Mesenchymal stem cell (in vitro differentiated cells and primary cell): ENCODE measurements around the gene AFAP1.

ENCODE experiments used
- DNase-seq: peaks from one replicate; pipeline ENCODE4 v3.0.0-alpha.2; 2013
- H2AFZ ChIP-seq: one replicate; pipeline ENCODE4 v1.6.1; 2013; ENCODE audit warnings: low read depth, mild to moderate bottlenecking, control low read depth, inconsistent platforms, low read length, moderate library complexity
- H2AK5ac ChIP-seq: 2 replicates; pipeline ENCODE4 v1.6.1; 2013; ENCODE audit warnings: low read length, moderate library complexity, mild to moderate bottlenecking, inconsistent platforms; ENCODE audit not compliant: severe bottlenecking
- H2BK120ac ChIP-seq: one replicate; pipeline ENCODE4 v1.6.1; 2013; ENCODE audit warnings: low read depth, mild to moderate bottlenecking, inconsistent platforms, low read length, moderate library complexity
- H2BK12ac ChIP-seq, 2 experiments: one replicate each; pipeline ENCODE4 v1.6.1; 2013; ENCODE audit warnings: inconsistent platforms in 2 of 2, low read length in 2 of 2, mild to moderate bottlenecking in 2 of 2, moderate library complexity in 2 of 2, control low read depth in 1 of 2
- H2BK15ac ChIP-seq: one replicate; pipeline ENCODE4 v1.6.1; 2013; ENCODE audit warnings: mild to moderate bottlenecking, low read depth, inconsistent platforms; ENCODE audit not compliant: poor library complexity, severe bottlenecking
- H2BK5ac ChIP-seq: 2 replicates; pipeline ENCODE4 v1.6.1; 2013; ENCODE audit warnings: low read depth, mild to moderate bottlenecking, low read length, control low read depth, inconsistent platforms; ENCODE audit not compliant: poor library complexity, severe bottlenecking
- H3K14ac ChIP-seq, 2 experiments: one replicate each; pipeline ENCODE4 v1.6.1; 2013; ENCODE audit warnings: inconsistent platforms in 2 of 2, low read length in 2 of 2, control low read depth in 1 of 2, mild to moderate bottlenecking in 1 of 2, moderate library complexity in 1 of 2
- H3K18ac ChIP-seq, 2 experiments: one replicate each; pipeline ENCODE4 v1.6.1; 2013; ENCODE audit warnings: inconsistent platforms in 2 of 2, low read length in 2 of 2, control low read depth in 1 of 2, low read depth in 1 of 2, mild to moderate bottlenecking in 1 of 2
- H3K23ac ChIP-seq, 2 experiments: one replicate each; pipeline ENCODE4 v1.6.1; 2013; ENCODE audit warnings: inconsistent platforms in 2 of 2, low read length in 2 of 2, mild to moderate bottlenecking in 2 of 2, moderate library complexity in 2 of 2, control low read depth in 1 of 2
- H3K27ac ChIP-seq: 2 replicates; pipeline ENCODE4 v1.5.1; 2013; ENCODE audit warnings: mild to moderate bottlenecking, moderate library complexity, low read length, control low read depth, inconsistent platforms; ENCODE audit not compliant: poor library complexity, severe bottlenecking
- H3K27me3 ChIP-seq, 2 experiments: 2 replicates each; pipeline versions ENCODE4 v1.6.1 to v1.7.0; 2013; ENCODE audit warnings: low read length in 2 of 2, mild to moderate bottlenecking in 2 of 2, moderate library complexity in 2 of 2, control low read depth in 1 of 2, inconsistent platforms in 1 of 2; ENCODE audit not compliant: control insufficient read depth in 1 of 2, insufficient read depth in 1 of 2
- H3K36me3 ChIP-seq, 2 experiments: 2 replicates each; pipeline versions ENCODE4 v1.6.1 to v1.7.0; 2013; ENCODE audit warnings: low read length in 2 of 2, control low read depth in 1 of 2, inconsistent platforms in 1 of 2, low read depth in 1 of 2, mild to moderate bottlenecking in 1 of 2; ENCODE audit not compliant: insufficient read depth in 2 of 2, control insufficient read depth in 1 of 2
- H3K4ac ChIP-seq, 2 experiments: one replicate each; pipeline ENCODE4 v1.6.1; 2013; ENCODE audit warnings: inconsistent platforms in 2 of 2, low read length in 2 of 2, mild to moderate bottlenecking in 2 of 2, moderate library complexity in 2 of 2, control low read depth in 1 of 2, low read depth in 1 of 2
- H3K4me1 ChIP-seq: 2 replicates; pipeline ENCODE4 v1.6.1; 2013; ENCODE audit warnings: low read depth, low read length, control low read depth; ENCODE audit not compliant: control insufficient read depth, insufficient read depth
- H3K4me2 ChIP-seq: 2 replicates; pipeline ENCODE4 v1.6.1; 2013; ENCODE audit warnings: low read length, mild to moderate bottlenecking, inconsistent platforms; ENCODE audit not compliant: poor library complexity, severe bottlenecking
- H3K4me3 ChIP-seq, 2 experiments: 2 replicates each; pipeline versions ENCODE4 v1.5.1 to v1.7.0; 2013; ENCODE audit warnings: low read length in 2 of 2, mild to moderate bottlenecking in 2 of 2, control low read depth in 1 of 2, low read depth in 1 of 2; ENCODE audit not compliant: insufficient read depth in 1 of 2
- H3K79me1 ChIP-seq: replicated peaks from 2 replicates; pipeline ENCODE4 v1.6.1; 2013; ENCODE audit warnings: mild to moderate bottlenecking, control low read depth, low read length, inconsistent platforms; ENCODE audit not compliant: poor library complexity, severe bottlenecking
- H3K9ac ChIP-seq: 2 replicates; pipeline ENCODE4 v1.7.0; 2013; ENCODE audit warnings: mild to moderate bottlenecking, low read length, moderate library complexity
- H3K9me3 ChIP-seq: 2 replicates; pipeline ENCODE4 v1.7.0; 2013; ENCODE audit warnings: mild to moderate bottlenecking, low read length; ENCODE audit not compliant: control insufficient read depth
- H4K8ac ChIP-seq: one replicate; pipeline ENCODE4 v1.6.1; 2013; ENCODE audit warnings: inconsistent platforms, mild to moderate bottlenecking, low read length, moderate library complexity
- H4K91ac ChIP-seq: one replicate; pipeline ENCODE4 v1.6.1; 2013; ENCODE audit warnings: mild to moderate bottlenecking, low read length, inconsistent platforms
- WGBS: methylation state at CpG from one replicate; pipeline ENCODE4 v1.1.7; 2013; ENCODE audit warnings: mixed read lengths; 5-methylcytosine and 5-hydroxymethylcytosine counted together

Gene AFAP1

DNA sequence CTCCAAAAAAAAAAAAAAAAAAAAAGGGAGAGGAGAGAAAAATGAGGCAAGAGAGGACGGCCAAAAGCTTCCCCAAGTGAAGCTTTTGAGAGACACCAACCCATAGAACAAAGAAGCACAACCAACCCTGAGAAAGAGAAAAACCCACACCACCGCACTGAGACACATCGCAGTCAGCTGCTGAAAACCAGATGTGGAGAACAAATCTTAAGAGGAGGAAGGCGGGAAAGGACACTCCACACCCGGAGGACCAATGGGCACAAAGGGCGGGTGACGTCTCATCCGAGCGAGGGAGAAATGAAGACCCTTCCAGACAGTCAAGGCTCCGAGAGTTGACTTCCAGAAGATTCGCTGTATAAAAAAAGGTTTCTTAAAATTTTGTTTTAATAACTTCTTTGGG is 112.1 kb downstream of the AFAP1 start:
- Histone ChIP-seq H3K4ac (peak overlapping the region in 1 of 2 experiments; percentile 45), H3K14ac (no peak overlapping the region), H4K91ac (no peak overlapping the region), H2BK5ac (no peak overlapping the region), H3K27me3 (no peaks in the 10 kb centered on the region), H2BK12ac (peak overlapping the region in 1 of 2 experiments; percentile 42), H2AFZ (no peak overlapping the region), H3K4me1 (peaks cover 27% of the 10 kb centered on the region), H4K8ac (no peak overlapping the region), H2BK120ac (no peak overlapping the region), H2AK5ac (no peak overlapping the region), H3K4me2 (no peak overlapping the region), H2BK15ac (no peak overlapping the region), H3K4me3 (peak overlapping the region in 1 of 2 experiments; percentile 61), H3K9ac (peak overlapping the region; percentile 73), H3K18ac (peak overlapping the region in 1 of 2 experiments; percentile 34), H3K9me3 (no peaks in the 10 kb centered on the region), H3K36me3 (peaks cover 21 to 47% of the 10 kb centered on the region in 2 experiments), H3K79me1 (peaks cover 20% of the 10 kb centered on the region), H3K27ac (peak overlapping the region; percentile 94), H3K23ac (no peak overlapping the region)
- 96% methylated on average over 10 of the region's 11 CpGs for WGBS
- DNase-seq: no peak

DNA sequence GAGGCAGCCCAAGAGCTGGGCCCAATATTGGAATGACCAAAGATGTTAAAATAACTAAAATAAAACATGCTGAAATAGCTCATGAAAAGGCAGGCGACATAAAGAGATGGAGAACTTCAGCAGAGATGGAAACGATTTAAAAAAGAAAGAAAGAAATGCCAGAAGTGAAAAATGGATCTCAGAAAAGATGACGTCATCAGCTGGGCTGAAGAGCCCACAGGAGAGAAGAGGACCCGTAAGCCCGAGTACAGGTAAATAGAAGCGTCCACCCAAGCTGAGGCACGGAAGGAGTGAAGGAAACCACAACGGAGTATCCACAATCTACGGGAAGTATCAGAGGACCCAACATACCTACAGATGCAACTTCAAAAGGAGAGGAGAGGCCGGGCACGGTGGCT is 112.8 kb downstream of the AFAP1 start:
- Histone ChIP-seq H3K27me3 (no peaks in the 10 kb centered on the region), H2AFZ (no peak overlapping the region), H2BK120ac (no peak overlapping the region), H3K79me1 (peaks cover 17% of the 10 kb centered on the region), H3K4me1 (peaks cover 27% of the 10 kb centered on the region), H2BK15ac (no peak overlapping the region), H3K18ac (no peak overlapping the region), H3K4me2 (no peak overlapping the region), H3K27ac (no peak overlapping the region), H2BK5ac (no peak overlapping the region), H3K23ac (no peak overlapping the region), H3K36me3 (peaks cover 18 to 40% of the 10 kb centered on the region in 2 experiments), H3K4me3 (no peak overlapping the region), H2BK12ac (no peak overlapping the region), H2AK5ac (peak overlapping the region; percentile 98), H3K9me3 (no peaks in the 10 kb centered on the region), H4K8ac (no peak overlapping the region), H3K14ac (no peak overlapping the region), H3K4ac (no peak overlapping the region), H4K91ac (no peak overlapping the region), H3K9ac (no peak overlapping the region)
- 95% methylated on average over 11 of the region's 11 CpGs for WGBS
- DNase-seq: no peak

DNA sequence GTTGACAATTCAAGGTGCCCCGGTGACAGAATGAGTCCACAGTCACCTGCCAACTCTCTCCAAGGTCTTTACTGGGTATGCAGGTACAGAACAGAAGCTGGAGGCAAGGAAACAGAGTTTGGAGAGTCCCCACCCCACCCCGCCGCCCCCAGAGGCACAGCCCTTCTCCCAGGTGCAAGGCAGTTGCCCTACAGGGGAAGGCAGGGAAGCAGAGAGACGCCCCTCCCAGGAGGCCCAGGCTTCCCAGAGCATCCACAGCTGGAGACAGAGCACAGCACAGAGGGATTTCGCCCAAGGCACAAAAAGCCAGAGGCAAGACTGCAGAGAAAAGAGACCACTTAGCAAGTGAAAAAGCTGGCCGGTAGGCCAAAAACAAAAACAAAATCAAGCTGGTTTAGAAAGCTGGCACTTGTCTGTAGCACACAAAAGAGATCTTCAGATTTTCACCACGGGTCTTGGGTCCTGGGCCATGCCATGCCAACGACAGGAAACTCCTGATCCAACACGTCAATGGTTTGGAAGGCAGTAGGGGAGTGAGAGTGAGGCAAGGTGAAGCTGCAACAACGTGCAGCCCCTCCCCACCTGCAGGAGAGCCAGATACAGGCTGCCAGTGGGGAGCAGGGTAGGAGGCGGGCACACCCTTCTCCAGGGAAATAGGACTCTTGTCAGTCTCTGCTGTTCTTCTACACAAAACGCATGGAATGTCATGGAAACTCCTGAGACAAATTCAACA is 113.3 kb downstream of the AFAP1 start:
- whole genome bisulfite sequencing: 95% methylated on average over 11 of the region's 12 CpGs

DNA sequence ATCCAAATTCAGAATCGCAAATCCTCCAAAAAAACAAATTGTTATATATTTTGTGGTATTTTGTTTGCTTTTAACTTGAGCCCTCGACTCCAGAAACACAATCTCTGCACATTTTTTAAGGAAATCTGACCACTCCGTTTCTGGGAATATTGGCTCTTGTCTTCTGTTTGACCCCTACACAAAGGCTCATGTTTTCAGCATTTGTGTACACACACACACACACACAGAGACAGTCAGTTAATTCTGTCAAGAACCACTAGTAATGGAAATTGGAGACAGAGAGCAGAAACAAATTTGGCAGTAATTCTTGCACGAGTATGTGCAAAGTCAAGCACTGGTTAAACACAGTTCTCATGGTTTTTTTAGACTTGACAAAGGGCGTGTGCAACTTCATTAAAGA is 115.4 kb downstream of the AFAP1 start:
- Histone ChIP-seq H3K23ac (no peak overlapping the region), H3K27ac (peak overlapping the region; percentile 96), H2AK5ac (no peak overlapping the region), H3K18ac (no peak overlapping the region), H3K14ac (no peak overlapping the region), H2BK12ac (no peak overlapping the region), H3K27me3 (no peaks in the 10 kb centered on the region), H4K91ac (no peak overlapping the region), H2BK15ac (no peak overlapping the region), H3K4me2 (no peak overlapping the region), H3K36me3 (peaks cover 29 to 32% of the 10 kb centered on the region in 2 experiments), H2AFZ (no peak overlapping the region), H3K4ac (no peak overlapping the region), H3K79me1 (peaks cover 29% of the 10 kb centered on the region), H3K4me3 (no peak overlapping the region), H2BK5ac (no peak overlapping the region), H2BK120ac (no peak overlapping the region), H3K4me1 (peaks cover 28% of the 10 kb centered on the region), H3K9ac (peak overlapping the region; percentile 73), H3K9me3 (no peaks in the 10 kb centered on the region), H4K8ac (no peak overlapping the region)
- WGBS: 94% methylated on average over 4 of the region's 5 CpGs
- DNase-seq: no peak

More for the DNA sequence above, 113.3 kb downstream of the AFAP1 start:
- Histone ChIP-seq H2BK15ac (no peak overlapping the region), H4K8ac (no peak overlapping the region), H3K36me3 (peaks cover 18 to 34% of the 10 kb centered on the region in 2 experiments), H2BK5ac (no peak overlapping the region), H3K4me2 (no peak overlapping the region), H2AFZ (no peak overlapping the region), H2BK12ac (no peak overlapping the region), H3K18ac (no peak overlapping the region), H3K27ac (no peak overlapping the region), H3K4me1 (peaks cover 26% of the 10 kb centered on the region), H3K23ac (no peak overlapping the region), H3K14ac (peak overlapping the region in 1 of 2 experiments; percentile 5), H3K9me3 (no peaks in the 10 kb centered on the region), H4K91ac (peak overlapping the region; percentile 47), H2AK5ac (peak overlapping the region; percentile 28), H3K4ac (no peak overlapping the region), H3K27me3 (no peaks in the 10 kb centered on the region), H3K79me1 (peaks cover 20% of the 10 kb centered on the region), H2BK120ac (no peak overlapping the region), H3K4me3 (no peak overlapping the region), H3K9ac (no peak overlapping the region)
- DNase-seq: no peak
